HG02973 (cell line): Measurements from ENCODE around the gene ADAT3.

Source experiments
- ATAC-seq: cut with Tn5 transposase; IDR thresholded peaks from one replicate; pipeline ENCODE4 v1.9.1; 2021; ENCODE audit warnings: moderate library complexity; ENCODE audit not compliant: unreplicated experiment

The ADAT3 gene

DNA sequence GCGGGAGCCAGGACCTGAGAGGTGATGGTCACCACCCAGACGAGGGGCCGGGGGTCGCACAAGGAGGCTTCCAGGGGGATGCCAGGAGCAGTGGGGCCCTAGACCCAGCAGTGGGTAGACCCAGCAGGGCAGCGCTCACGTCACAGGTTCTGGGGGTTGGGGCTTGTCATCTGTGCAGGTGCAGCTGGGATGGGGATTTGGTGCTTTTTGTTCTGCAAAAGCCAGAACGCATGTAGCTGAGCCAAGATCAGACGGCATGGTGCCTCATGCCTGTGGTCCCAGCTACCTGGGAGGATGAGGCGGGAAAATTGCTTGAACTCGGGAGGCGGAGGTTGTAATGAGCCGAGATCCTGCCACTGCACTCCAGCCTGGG lies 50.9 kb downstream of the ADAT3 start:
- no peak for ATAC-seq

DNA sequence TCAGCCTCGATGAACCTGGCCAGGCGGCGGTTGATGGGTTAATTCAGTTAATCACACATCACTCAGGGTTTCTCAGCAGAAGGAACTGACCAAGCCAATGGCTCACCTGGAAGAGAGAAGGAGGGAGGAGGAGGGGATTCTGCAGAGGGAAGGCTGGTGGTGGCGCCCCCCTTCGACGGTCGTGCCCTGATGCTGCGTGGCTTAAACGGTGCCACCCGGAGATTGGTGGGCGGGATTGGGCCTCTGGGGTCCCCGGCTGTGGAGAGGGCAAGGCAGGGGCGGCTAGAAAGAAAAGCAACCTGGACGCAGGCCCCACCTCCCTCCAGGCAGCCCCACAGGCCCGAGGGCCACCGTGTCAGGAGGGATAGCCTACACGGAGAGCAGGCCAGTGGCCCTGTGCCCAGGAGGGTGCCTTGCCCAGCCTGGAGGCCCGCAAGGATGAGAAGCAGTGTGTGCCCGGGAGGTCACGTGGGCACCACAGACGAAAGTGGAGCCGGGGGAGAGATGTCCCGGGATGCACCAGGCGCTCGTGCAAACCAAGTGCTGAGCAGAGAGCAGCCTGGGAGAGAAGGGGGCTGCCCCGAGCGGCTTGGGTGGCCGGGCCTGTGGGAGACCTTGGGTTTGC lies 51.8 kb downstream of the ADAT3 start:
- ATAC-seq, result no peak

DNA sequence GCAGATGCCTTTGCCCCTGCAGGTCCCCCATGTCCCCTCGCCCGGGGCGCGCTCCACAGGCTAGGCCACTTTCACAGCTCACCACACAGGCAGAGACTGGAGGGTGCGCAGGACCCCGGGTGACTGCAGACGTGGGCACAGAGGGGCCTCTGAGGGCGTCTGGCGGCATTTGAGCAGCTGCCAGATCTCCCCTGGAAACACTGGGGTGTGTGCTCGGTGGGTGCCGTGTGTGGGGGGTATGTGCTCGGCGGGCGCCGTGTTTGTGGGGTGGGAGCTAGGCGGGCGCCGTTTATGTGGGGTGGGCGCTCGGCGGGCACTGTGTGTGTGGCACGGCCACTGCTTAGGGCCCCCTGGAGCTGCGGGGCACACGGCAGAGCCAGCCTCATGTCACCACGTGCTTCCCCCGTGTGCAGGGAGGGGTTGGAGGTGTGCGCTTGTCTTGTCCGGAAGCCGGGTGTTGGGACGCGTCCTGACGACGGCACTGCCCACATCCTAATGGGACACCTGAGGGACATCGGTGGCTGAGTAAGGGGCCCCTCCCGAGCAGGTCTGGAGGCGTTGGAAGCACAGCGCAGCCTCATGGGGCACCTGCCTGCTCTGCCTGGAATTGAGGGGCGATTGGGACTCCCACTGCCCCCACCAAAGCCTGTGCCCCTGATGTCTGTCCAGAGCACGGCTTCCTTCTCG lies 52.5 kb downstream of the ADAT3 start:
- no peak for ATAC-seq

DNA sequence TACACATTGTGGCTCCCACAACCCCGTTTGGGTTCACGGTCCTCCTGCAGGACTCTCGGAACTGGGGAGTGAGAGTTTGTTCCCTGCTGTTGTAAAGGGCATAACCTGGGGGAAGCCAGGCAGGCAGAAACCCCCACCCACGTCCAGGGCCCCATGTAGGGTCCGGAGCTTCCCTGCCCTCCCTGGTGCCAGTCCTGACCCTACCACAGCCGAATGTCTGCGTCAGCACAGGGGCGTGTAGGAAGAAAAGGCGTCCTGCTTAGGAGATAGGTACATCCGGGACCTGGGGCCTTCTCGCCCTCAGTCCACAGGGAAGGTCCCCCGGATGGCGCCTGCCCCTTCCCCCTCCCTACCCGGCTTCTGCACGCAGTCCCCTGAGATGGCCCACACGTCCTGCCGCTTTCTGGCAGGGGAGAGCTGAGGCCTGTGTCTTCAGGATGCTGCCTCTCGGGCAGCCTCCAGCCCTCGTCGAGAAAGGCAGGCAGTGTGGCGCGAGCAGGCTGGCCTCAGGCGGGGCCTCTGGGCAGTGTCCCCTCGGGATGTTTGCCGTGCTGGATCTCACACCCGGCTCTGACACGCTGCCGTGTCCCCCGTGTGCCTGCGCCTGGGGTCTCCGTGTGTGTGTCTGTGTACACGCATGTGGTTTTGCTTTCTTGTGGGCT lies 54.9 kb downstream of the ADAT3 start:
- no peak for ATAC-seq

DNA sequence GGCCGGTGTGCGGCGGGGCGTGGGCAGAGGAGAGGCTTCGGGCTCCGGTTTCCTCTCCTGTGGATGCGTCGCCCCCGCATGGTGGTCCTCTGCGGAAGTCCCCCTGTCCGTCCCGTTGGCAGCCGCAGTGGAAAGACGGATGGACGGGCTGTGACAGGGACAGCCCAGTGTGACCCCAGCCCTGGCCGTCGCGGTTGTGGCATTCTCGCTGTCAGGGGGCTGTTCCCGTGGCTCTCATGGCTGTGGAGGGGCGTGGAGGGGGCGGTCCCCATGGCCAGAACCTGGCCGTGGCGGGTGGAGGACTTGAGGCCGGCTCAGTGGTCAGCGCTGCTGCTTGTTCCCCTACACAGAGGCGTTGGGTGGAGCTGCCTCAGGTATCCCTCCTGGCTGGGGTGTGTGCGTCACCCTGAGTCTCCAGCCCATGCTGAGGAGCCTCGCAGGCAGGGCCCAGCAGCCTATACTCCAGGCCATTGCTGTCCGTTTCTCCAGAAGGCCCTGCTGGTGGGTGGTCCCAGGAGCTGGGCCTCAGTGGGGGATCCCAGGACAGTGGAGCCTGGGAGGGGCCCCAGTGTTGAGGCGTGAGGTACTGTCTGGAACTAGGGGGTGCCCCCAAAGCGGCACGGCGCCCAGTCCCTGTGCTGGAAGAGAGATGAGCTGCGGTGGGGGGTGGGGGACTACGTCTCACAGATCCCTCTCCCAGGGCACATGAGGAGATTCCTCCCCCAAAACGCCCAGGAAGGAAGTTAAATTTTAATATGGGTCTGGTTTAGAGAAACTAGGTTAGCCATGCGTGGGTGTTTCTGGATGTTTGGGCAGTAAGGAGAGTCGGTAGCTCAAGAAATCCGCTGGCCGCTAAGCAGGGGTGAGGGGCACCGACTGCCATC lies 56.0 kb downstream of the ADAT3 start:
- ATAC-seq, result no peak

DNA sequence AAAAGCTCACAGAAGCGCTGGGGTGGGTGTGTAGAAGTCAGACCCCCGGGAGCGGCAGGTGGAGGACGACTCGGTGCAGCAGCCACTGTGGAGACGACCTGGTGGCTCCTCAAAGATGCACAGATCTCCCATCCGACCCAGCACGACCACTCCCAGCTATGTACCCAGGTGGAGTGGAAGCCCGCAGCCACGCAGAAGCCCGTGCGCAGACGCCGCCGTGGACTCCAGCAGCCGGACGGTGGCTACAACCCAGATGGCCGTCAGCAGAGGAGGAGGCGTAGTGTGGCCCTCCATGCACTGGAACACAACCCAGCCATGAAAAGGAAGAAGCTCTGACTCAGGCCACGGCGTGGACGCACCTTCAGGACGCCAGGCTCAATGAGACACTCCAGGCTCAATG lies 57.5 kb downstream of the ADAT3 start:
- no peak for ATAC-seq
